Measurements from ENCODE around the gene CCDC50.

Gene CCDC50

DNA sequence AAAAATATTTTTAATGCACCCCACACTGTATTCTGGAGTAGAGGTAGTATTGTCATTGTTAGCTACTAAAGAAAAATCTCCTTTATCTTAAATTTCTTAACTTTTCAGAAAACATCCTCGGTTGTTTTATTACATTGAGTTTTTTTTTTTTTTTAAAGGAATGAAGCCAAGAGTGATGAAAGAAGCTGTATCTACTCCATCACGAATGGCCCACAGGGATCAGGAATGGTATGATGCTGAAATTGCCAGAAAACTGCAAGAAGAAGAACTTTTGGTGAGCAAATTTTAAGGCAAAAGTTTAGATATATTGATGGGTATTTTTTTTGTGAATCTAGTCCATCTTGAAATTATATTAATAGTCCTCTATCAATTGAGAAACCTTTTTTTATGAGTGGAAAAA, 50.8 kb downstream of the CCDC50 start:
- no peak for DNase-seq (ENCODE audit: low spot score)

DNA sequence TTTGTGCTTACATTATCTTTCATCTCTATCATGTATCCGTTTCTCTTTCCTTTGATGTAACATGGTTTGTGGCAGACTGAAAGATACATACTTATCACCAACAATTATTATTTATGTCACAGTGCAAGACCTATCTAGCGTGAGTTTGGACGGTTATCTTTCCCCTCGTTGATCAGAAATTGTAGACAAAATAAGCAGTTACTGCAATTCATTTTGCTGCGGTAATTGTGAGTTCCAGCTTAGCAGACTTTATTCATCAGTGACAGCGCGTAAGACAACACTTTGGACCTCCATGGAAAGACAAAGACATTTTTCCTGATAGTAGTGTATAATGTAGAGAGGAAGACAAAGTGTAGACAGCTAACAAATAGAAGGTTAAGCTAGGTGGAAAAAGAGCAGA, 52.1 kb downstream of the CCDC50 start:
- DNase-seq (ENCODE audit: low spot score): no peak

DNA sequence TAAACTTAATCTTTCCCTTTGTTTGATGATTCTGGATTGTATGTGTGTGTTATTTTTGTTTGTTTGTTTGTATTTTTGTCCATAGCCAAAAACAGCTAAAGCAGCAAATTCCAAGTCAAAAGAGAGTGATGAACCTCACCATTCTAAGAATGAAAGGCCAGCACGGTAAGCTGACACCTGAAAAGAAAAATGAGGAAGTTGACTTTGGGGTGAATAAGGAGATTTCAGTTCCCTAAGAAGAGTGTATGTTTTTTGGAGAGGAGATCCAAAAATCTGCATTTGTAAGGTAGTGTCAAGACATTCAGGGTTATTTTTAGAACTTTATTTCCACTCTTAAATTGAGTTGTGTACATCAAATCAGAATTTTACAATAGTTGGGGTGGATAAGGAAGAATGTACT, 53.5 kb downstream of the CCDC50 start:
- peak; percentile 22 for DNase-seq (ENCODE audit: low spot score)

DNA sequence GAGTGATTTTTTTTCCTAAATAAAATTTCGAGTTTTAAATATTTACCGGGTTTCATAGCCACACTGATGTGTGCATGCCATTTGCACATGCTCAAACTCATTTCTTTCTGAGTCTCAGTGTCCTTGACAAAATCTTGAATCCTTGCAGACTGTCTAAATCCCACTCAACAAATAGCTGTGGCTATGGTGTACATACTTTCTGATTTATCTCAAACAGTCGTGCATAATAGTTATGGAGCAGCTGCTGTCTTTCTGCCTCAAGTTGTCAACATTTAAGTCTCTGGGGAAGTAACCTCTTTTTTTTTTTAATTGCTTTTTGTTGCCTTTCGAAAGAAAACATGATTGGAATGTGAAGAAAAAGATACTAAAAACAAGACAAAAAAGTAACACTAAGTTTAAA, 53.9 kb downstream of the CCDC50 start:
- no peak for DNase-seq (ENCODE audit: low spot score)

DNA sequence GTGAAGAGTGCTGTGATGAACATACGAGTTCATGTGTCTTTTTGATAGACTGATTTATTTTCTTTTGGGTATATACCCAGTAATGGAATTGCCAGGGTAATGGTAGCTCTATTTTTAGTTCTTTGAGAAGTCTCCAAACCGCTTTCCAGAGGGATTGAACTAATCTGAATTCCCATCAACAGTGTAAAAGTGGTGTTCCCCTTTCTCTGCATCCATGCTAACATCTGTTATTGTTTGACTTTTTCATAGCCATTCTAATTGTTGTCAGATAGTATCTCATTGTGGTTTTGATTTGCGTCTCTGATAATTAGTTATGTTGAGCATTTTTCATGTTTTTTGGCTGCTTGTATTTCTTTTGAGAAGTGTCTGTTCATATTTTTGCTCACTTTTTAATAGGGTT, 55.9 kb downstream of the CCDC50 start:
- DNase-seq (ENCODE audit: low spot score): no peak

DNA sequence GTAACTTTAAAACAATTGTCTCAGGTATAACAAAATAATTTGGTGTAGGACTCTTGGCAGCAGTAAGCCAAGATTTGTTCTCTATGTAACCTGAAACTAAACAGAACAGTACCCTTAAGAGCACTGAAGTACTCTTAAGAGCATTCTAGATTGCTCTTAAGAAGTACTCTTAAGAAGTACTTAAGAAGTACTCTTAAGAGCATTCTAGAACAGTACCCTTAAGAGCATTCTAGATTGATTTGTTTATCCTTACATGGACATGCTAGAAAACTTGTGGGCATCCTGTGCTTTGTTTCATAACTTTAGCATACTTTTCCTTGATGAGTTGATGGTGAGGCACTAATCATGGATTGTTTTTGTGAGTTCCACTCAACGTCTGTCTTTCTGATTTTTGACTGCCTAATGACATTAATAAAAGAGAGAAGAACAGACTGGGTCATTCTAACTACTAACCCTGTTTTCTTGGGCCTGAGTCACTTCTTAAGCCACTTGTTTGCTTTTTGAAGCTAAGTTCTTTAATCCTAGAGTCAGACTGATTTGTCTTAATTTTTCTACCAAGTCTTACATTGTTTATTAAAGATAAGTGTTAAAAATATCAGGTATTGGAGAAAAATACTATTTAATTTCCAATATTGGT, 58.4 kb downstream of the CCDC50 start:
- DNase-seq (ENCODE audit: low spot score): no peak

DNA sequence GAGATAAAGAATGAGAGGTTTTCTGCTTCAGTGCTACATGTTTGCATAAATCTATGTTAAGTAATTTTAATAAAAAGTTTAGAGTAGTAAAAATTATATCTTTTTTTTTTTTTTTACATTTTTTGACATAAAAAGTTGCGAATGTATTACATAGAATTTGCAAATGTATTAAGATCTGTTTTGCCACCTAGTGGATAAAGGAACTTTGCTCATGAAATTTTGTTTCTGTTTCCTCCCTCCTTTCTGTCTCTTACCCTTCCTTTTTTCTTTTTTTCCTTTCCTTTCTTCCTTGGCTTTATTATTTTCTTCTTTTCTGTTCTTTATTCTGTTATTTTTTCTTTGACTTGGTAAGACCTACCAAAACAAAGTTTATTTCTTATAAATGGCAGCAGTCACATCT, 59.6 kb downstream of the CCDC50 start:
- peak; percentile 27 for DNase-seq (ENCODE audit: low spot score)

DNA sequence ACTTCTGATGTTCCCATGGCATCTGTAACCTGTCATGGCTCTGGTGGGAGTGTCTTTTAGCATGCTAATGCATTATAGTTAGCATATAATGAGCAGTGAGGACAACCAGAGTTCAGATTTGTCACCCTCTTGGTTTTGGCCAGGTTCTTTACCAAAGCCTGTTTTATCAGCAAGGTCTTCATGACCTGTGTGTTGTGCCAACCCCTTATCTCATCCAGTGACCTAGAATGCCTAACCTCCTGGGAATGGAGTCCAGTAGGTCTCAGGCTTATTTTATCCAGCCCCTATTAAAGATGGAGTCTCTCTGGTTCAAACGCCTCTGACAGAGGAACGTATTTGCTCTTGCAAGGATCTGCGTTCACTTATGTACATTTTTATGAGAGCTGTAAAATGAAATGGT, 61.4 kb downstream of the CCDC50 start:
- no peak for DNase-seq (ENCODE audit: low spot score)

DNA sequence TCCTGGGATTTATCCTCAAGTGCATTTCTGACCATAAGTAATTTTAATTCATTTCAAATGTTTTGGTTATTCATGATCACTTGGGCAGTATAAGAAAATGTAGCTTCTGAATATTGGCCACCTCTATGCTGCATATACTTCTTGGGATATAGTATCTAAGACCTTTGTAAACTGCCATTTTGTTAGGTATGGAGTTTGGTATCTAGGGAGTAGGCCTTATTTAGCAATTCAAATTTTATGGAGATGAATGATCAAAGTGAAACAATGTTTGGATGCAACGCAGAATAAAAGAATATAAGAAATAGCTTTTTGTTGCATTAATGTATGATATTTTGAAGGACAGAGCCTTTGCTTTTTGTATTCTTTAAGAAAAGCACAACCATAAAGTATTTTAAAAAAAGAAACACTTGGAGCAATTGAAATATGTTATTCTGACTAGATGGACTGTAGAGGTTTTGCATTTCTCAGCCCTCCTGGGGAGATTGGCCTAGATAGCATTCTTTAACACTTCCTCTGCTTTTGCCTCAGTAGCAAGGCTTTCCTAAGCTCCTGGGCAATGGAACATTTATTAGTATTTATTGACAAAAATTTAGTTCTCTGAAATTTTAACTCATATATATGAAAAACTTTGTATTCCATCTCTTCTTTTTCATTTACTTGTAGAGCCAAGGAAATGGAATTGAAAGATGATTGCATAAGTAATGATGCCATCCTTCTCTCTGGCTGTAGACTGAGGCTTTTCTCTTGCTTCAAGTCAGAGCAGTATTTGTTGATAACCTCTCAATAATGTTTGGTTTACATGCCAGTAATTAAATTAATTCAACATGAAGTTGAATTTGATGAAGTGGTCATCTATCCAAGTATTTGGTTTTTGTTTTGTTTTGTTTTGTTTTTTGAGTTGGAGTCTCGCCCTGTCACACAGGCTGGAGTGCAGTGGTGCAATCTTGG, 62.9 kb downstream of the CCDC50 start:
- no peak for DNase-seq (ENCODE audit: low spot score)

DNA sequence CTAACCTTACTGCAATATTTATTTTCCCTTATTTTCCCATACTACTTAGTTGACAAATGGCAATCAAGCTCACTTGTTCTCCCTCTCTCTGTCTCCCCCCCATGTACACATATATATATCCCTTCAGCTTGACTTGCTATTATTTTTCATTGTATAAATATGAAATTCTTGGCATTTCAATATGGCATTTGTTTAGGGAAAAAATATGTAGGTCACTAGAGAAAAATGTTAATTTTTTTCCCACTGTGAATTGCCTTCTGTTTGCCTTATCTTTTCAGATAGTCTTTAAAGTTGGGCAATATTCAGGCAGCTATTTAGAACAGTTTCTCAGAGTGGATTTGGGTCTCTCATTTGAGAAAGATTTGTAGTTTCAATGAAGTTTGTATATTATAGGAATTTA, 64.0 kb downstream of the CCDC50 start:
- no peak for DNase-seq (ENCODE audit: low spot score)

DNA sequence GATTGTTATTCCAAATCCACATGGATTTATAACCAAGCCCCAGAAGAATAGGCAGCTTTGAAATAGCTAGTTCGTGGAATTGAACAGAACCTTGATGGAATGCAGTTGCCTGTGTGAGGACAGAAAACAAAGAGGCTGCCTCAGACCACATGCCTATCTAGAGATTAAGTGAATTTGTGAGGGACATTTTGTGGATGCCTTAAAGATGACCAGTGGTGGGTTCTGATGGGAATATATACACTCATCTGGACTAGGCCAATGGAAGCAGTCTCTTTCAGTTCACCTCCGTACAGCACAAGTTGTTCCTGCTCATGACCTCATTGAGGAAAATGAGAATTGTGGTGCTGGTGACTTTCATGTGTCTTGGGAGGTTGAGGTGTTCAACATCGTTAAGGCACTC, 68.6 kb downstream of the CCDC50 start:
- no peak for DNase-seq (ENCODE audit: low spot score)

DNA sequence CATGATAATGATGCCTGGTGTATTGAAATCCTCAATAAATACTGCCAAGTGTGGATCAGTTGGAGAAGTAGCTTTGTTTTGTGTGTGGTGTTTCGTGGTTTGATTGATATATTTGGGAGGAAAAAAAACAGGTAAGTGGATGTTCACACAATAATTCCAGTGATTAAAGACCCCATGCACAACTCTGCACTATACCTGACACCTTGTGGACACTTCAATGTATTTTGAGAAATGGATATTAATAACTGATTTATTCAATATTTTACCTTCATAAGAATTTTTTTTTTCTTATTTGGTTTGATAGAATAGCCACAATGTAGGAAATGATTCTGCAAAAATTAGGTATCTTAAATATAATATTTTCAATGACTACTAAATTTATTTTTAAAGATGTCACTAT, 69.4 kb downstream of the CCDC50 start:
- no peak for DNase-seq (ENCODE audit: low spot score)

DNA sequence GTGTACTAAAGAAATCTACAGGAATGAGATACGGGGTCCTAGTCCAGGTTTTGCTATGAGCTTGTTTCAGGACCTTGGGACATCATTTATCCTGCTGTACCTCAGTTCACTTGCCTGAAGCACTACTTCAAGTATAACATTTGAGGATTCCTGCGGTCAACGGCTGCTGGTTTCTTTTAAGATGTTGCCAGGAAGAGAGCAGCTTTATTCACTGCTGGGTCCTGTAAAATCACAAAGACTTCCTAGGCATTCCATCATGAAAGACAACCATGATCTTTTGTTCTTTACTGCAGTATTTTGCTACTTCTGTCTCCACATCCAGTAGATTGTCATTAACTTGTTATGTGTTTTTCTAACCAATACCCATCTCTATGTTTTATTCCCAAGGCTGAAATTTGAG, 70.7 kb downstream of the CCDC50 start:
- no peak for DNase-seq (ENCODE audit: low spot score)

DNA sequence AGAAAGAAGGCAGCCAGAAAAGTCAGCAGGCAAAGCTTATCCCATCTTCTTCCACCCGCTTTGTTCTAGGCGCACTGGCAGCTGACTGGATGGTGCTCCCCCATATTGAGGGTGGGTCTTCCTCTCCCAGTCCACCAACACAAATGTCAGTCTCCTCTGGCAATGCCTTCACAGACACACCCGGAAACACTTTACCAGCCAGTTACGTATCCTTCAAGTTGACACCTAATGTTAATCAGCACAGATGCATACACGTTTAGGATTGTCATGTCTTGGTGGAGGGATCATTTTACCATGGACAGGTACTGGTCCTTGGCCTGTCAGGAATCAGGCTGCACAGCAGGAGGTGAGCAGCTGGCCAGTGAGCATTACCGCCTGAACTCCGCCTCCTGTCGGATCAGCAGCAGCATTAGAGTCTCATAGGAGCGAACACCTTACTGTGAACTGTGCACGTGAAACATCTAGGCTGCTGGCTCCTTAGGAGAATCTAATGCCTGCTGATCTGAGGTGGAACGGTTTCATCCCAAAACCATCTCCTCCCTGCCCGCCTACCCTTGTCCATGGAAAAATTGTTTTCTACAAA, 72.7 kb downstream of the CCDC50 start:
- DNase-seq (ENCODE audit: low spot score): no peak

DNA sequence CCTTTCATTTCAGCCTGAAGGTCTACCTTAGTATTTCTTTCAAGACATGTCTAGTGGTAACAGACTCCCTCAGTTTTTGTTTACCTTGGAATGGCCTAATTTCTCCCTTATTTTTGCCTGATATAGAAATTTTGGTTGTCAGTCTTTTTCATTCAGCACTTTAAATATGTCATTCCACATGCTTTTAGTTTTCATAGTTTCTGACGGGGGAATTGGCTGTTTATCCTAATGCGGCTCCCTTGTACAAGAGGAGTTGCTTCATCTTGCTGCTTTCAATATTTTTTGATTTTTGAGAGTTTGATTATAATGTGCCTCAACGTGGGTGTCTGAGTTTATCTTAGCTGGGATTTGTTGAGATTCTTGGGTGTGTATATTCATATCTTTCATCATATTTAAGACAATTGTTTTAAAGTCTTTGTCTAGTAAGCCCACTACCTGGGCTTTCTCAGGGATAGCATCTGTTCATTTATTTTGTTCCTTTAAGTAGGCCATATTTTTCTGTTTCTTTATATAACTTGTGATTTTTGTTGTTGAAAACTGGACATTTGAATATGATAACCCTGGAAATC, 80.7 kb downstream of the CCDC50 start:
- DNase-seq (ENCODE audit: low spot score): no peak

DNA sequence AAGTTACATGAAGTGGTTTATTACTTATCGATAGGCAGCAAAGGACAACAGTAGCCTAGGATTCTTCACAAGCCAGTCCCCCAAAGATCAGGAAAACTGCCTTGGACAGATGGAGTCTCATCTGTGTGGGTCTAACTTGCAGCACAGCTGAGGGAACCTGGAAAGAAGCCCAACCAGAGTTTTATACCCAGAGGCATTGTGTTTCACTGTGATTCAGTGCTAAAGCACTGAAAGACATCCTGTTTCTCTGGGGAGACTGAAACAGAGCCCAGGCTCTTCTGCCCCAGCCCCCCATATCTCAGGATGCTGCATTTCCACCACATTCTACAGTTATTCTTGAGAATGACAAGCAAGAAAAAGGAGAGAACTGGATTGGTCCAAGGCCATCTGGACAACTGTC, 83.6 kb downstream of the CCDC50 start:
- no peak for DNase-seq (ENCODE audit: low spot score)

DNA sequence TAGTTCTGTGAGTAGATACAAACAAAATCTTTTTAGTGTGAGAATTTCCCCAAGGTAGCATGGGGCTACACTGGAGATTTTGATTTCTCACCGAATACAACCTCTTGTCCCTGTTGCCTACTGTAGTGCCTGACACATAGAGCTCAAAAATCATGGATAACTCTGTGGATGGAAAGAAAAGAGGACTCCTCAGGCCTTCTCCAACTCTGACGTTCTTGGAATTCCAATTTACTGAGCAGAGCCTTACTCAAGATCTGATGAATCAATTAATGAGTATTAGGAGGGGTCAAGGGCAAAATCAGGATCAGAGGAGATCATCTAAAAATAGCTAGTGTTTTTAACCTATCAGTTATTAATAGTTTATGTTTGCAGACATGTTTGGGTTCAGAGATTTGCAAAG, 85.1 kb downstream of the CCDC50 start:
- no peak for DNase-seq (ENCODE audit: low spot score)

DNA sequence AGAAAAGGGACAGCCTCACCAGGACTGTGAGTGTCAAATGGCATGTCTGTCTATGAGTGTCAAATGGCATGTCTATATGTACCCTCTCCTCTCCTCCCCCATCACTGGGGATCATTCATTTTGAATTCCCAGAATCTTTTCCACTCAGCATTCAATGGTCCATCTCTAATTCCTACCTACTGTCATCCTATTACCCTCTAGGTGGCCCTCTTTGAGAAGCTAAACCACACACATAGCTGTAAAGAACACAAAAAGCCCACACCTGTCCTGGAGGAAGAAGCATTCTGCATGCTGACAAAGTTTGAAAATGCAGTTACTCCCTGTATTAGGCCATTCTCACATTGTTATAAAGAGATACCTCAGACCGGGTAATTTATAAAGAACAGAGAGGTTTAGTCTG, 85.5 kb downstream of the CCDC50 start:
- no peak for DNase-seq (ENCODE audit: low spot score)

DNA sequence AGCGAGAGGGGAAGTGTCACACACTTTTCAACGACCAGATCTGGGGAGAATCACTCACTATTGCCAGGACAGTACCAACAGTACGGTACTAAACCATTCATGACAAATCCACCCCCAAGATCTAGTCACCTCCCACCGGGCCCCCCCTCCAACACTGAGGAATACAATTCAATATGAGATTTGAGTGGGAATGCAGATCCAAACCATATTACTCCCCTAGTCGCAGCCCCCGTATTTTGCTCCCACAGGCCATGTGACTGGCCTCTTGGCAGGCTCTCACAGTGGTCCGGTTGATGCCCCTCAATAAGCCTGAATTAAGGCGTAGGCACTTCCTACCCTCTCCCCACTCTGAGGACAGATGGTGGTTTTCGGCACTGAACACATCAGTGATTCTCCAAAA, 86.4 kb downstream of the CCDC50 start:
- no peak for DNase-seq (ENCODE audit: low spot score)

DNA sequence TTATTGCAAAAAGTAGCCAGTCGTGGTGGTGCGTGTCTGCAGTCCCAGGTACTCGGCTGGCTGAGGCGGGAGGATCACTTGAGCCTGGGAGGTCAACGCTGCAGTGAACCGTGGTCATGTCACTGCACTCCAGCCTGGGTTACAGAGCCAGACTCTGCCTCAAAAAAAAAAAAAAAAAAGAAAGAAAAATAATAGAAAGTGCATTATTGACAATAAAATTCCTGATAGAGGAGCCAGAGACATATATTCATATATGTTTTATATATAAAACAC, 88.2 kb downstream of the CCDC50 start:
- no peak for DNase-seq (ENCODE audit: low spot score)

DNA sequence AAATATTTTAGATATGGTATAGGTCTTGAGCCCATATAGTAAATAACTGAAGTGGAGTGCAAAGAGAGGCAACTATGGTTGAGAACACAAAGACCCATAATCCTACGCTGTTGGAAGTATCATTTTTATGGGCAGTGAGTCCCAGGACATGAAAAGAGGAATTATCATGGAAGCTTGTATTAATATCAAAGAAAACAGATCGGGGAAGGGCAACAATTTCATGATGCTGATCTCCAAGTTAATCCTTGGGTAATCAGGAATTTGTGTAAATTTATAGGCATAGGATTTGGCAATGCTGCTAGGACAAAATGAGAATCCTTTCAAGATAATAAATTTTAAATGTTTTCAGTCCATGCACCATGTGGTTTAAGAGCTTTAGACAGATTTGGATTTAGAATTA, 91.6 kb downstream of the CCDC50 start:
- no peak for DNase-seq (ENCODE audit: low spot score)

DNA sequence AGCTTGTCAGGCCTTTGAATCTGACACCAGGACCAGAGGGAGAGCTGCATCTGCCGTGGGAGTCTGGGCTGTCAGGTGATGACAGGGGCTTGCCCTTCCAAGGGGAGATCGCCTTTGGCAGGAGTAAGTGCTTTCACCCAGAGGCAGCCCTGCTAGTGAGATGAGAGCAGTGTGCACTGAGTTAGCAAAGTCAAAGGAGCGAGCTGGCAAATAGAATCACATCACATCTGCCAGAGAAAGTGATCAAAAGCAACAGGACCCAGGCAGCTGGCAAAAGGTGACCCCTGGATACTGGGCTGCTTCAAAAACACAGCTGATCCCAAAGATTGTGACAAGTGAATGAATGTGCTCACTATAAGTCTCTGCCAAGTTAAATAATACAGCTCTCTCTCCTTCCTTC, 95.7 kb downstream of the CCDC50 start:
- no peak for DNase-seq (ENCODE audit: low spot score)

DNA sequence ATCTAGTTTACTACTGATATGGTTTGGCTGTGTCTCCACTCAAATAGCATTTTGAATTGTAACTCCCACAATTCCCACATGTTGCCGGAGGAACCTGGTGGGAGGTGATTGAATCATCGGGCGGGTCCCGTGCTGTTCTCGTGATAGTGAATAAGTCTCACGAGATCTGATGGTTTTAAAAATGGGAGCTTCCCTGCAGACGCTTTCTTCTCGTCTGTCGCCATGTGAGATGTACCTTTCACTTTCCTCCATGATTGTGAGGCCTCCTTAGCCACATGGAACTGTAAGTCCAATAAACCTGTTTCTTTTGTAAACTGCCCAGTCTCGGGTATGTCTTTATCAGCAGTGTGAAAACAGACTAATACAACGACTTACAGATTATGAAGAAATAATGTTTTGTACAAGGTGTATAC, 96.1 kb downstream of the CCDC50 start:
- DNase-seq (ENCODE audit: low spot score): no peak

Data from NAMALWA (cell line).